VCaP (cell line): ENCODE results near the gene STOML1.

ENCODE experiments used
- H3K27ac ChIP-seq: fragments of 450-650 bp; 2 replicates; pipeline ENCODE4 v1.5.1; 2017
- TF ChIP-seq, protein P1 (sequence below): fragments of 450-650 bp; conservative IDR thresholded peaks from 2 replicates; pipeline ENCODE4 v1.5.1; 2017; ENCODE audit warnings: mild to moderate bottlenecking, moderate library complexity

The STOML1 gene

GRCh38 chr15:74036271-74037170 lies 44.4 kb upstream of the STOML1 start:
- TF ChIP-seq, protein P1, sequence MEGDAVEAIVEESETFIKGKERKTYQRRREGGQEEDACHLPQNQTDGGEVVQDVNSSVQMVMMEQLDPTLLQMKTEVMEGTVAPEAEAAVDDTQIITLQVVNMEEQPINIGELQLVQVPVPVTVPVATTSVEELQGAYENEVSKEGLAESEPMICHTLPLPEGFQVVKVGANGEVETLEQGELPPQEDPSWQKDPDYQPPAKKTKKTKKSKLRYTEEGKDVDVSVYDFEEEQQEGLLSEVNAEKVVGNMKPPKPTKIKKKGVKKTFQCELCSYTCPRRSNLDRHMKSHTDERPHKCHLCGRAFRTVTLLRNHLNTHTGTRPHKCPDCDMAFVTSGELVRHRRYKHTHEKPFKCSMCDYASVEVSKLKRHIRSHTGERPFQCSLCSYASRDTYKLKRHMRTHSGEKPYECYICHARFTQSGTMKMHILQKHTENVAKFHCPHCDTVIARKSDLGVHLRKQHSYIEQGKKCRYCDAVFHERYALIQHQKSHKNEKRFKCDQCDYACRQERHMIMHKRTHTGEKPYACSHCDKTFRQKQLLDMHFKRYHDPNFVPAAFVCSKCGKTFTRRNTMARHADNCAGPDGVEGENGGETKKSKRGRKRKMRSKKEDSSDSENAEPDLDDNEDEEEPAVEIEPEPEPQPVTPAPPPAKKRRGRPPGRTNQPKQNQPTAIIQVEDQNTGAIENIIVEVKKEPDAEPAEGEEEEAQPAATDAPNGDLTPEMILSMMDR: peak; percentile 95
- H3K27ac ChIP-seq: no peak overlapping the region

- no peak overlapping the region for H3K27ac ChIP-seq
Observed at GRCh38 chr15:74035121-74036017, 43.3 kb upstream of the STOML1 start.

GRCh38 chr15:74034206-74034755 lies 42.2 kb upstream of the STOML1 start:
- TF ChIP-seq, protein P1: no peak
- H3K27ac ChIP-seq: no peak overlapping the region

More at GRCh38 chr15:74035121-74036017, 43.3 kb upstream of the STOML1 start:
- TF ChIP-seq, protein P1: no peak

DNA sequence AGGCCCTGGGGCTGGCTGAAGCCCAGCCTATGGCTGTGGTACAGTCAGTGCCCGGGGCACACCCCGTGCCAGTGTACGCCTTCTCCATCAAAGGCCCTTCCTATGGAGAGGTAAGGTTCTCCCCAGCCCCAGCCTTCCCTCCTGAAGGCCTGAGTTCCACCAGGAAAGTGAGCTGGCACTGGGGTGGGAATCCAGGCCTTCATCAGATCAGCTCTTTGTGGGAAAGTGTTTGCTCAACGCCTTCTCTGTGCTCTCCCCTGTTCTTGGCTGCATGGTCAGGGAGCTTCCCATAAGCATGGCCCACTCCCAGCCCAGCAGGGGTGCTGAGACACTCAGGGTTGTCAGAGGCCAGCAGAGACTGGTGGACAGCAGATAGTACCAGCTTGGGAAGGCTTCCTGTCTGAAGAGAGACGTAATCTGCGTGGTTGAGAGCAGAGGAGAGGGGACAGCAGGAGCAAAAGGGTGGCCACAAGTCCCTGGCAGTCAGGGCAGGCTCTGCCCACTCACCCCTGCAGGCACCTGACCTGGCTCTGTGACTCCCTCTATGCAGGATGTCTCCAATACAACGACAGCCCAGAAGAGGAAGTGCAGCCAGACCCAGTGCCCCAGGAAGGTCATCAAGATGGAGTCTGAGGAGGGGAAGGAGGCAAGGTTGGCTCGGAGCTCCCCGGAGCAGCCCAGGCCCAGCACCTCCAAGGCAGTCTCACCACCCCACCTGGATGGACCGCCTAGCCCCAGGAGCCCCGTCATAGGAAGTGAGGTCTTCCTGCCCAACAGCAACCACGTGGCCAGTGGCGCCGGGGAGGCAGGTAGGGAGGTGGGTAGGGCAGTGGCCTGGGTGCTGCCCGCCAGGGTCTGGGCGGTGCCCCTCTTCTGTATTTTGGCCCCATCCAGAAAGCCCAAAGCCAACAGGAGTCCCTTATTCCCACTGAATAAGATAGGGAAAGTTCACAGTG lies 40.8 kb upstream of the STOML1 start:
- TF ChIP-seq, protein P1: no peak
- no peak overlapping the region for H3K27ac ChIP-seq

GRCh38 chr15:74032046-74032445 lies 40.0 kb upstream of the STOML1 start:
- no peak overlapping the region for H3K27ac ChIP-seq
- TF ChIP-seq, protein P1: no peak

DNA sequence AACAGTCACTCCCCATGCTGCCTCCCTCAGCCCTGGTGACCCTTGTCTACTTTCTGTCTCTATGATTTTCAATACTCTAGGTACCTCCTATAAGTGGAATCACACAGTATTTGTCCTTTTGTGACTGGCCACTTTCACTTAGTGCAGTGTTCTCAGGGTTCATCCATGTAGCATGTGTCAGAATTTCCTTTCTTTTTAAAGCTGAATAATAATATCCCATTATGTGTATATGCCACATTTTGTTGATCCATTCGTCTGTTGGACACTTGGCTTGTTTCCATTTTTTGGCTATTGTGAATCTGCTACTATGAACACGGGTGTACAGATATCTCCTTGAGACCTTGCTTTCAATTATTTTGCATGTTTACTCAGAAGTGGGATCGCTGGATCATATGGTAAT lies 36.6 kb upstream of the STOML1 start:
- TF ChIP-seq, protein P1: no peak
- no peak overlapping the region for H3K27ac ChIP-seq
